ENCODE measurements around the gene MRTFA. TPM values are rescaled to one million over a fixed set of nuclear protein-coding genes. Genes with fewer than 3 reads are reported as not detected.
"Not testable (repeated sequence)": the region's sequence is repeated elsewhere in the genome, so short reads cannot be mapped to it uniquely, and the experiment has no call there.

MRTFA gene
- polyA plus RNA-seq, 2 of the 4 experiments (the other 2 are of a cell fraction), result 6.8 to 48.3 TPM

DNA sequence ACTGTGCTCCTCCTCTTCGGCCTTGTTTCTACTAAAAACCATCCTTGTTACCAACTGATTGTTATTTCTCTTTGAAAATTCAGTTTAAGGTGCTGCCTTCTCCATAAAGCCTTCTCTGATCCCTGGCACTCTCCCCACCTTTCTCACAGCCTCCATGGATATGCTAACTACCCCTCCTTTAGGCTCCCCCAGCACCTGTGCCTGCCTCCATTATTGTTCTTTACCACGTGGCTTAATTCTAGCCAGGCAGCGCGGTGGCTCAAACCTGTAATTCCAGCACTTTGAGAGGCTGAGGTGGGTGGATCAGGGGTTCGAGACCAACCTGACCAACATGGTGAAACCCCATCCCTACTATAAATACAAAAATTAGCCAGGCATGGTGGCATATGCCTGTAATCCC is 96.3 kb downstream of the MRTFA start:
- DNase-seq (ENCODE audit: low read depth in 1 of 2, low spot score in 1 of 2), result no peak
- WGBS (ENCODE audit: missing lambda C conversion rate), result 91% methylated on average over 5 of the region's 5 CpGs
- H3K27ac ChIP-seq, result peak overlapping the region; percentile 13 to 54; a peak in 2 of 6 replicates
- no peak overlapping the region for H3K4me3 ChIP-seq
- CTCF ChIA-PET, result interaction anchor here (0.5 to 1.7 kb wide), 2 partner anchors 16 to 50 kb away, joined by 3 to 5 read pairs; no protein-coding TSS in a partner anchor
- FAIRE-seq, result no peak
- TF ChIP-seq BHLHE40 (IDR thresholded peaks at IDR 0.05; ENCODE audit: low read depth, low read length) (no peak), CHD4 (IDR thresholded peaks at IDR 0.05; ENCODE audit: borderline replicate concordance) (no peak), CBX2 (IDR thresholded peaks at IDR 0.05; ENCODE audit: borderline replicate concordance, low read depth) (no peak), HOXA7 (CRISPR knock-in tag; IDR thresholded peaks at IDR 0.05) (no peak)
- TF ChIP-seq, protein P1, sequence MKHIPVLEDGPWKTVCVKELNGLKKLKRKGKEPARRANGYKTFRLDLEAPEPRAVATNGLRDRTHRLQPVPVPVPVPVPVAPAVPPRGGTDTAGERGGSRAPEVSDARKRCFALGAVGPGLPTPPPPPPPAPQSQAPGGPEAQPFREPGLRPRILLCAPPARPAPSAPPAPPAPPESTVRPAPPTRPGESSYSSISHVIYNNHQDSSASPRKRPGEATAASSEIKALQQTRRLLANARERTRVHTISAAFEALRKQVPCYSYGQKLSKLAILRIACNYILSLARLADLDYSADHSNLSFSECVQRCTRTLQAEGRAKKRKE (CRISPR knock-in tag; IDR thresholded peaks at IDR 0.05; ENCODE audit: low read depth), result no peak
- TF ChIP-seq, protein P2, sequence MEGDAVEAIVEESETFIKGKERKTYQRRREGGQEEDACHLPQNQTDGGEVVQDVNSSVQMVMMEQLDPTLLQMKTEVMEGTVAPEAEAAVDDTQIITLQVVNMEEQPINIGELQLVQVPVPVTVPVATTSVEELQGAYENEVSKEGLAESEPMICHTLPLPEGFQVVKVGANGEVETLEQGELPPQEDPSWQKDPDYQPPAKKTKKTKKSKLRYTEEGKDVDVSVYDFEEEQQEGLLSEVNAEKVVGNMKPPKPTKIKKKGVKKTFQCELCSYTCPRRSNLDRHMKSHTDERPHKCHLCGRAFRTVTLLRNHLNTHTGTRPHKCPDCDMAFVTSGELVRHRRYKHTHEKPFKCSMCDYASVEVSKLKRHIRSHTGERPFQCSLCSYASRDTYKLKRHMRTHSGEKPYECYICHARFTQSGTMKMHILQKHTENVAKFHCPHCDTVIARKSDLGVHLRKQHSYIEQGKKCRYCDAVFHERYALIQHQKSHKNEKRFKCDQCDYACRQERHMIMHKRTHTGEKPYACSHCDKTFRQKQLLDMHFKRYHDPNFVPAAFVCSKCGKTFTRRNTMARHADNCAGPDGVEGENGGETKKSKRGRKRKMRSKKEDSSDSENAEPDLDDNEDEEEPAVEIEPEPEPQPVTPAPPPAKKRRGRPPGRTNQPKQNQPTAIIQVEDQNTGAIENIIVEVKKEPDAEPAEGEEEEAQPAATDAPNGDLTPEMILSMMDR (IDR thresholded peaks at IDR 0.05), result no peak
- TF ChIP-seq, protein P3, sequence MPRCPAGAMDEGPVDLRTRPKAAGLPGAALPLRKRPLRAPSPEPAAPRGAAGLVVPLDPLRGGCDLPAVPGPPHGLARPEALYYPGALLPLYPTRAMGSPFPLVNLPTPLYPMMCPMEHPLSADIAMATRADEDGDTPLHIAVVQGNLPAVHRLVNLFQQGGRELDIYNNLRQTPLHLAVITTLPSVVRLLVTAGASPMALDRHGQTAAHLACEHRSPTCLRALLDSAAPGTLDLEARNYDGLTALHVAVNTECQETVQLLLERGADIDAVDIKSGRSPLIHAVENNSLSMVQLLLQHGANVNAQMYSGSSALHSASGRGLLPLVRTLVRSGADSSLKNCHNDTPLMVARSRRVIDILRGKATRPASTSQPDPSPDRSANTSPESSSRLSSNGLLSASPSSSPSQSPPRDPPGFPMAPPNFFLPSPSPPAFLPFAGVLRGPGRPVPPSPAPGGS (IDR thresholded peaks at IDR 0.05), result no peak
- ATAC-seq, result no peak
- H3K4me2 ChIP-seq, result no peak overlapping the region
- POLR2A ChIA-PET, result no interaction called here
- H3K4me1 ChIP-seq, result peaks cover 46% of the 10 kb centered on the region
- no peaks in the 10 kb centered on the region for H3K9me3 ChIP-seq

DNA sequence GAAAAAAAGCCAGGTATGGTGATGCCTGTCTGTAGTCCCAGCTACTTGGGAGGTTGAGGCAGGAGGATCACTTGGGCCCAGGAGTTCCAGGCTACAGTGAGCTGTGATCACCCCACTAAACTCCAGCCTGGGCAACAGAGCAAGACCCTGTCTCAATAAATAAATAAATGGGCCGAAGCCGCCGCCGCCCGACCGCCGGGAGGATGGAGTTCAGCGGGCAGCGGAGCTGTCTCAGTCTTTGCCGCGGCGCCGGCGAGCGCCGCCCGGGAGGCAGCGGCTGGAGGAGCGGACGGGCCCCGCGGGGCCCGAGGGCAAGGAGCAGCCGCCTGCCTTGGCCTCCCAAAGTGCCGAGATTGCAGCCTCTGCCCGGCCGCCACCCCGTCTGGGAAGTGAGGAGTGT is 100.4 kb downstream of the MRTFA start:
- peaks cover 39% of the 10 kb centered on the region for H3K4me1 ChIP-seq
- ATAC-seq; FAIRE-seq; POLR2A ChIA-PET; DNase-seq (ENCODE audit: low read depth in 1 of 2, low spot score in 1 of 2); CTCF ChIA-PET; H3K4me3 ChIP-seq; H3K9me3 ChIP-seq: not testable (repeated sequence)
- peak overlapping the region; percentile 81 to 85; a peak in 5 of 6 replicates for H3K27ac ChIP-seq
- peak overlapping the region; percentile 86 for H3K4me2 ChIP-seq
- 80% methylated on average over 23 of the region's 28 CpGs for WGBS (ENCODE audit: missing lambda C conversion rate)

DNA sequence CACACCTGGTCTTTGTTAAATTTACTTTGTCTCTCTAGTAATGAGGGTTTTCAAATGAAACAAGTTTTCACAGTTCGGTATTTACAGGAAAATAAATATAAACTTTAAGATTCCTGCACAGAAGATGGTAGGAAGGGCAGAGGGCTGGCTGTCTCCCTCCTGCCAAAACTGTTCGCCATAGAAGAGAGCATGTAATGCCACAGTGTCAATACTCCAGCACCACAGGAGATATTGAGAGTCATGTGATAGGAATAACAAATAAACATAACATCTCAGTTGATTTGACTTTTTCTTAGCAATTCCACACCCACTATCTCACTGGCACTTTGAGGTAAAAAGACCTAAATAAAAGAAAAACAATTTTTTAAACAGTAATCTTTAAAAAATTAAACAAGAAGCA is 100.9 kb downstream of the MRTFA start:
- ATAC-seq, result peak in 1 of 2 experiments; percentile 74; a peak in 4 of 6 replicates
- H3K4me2 ChIP-seq, result peak overlapping the region; percentile 86
- no peak for FAIRE-seq
- peaks cover 40% of the 10 kb centered on the region for H3K4me1 ChIP-seq
- 8% methylated on average over 2 of the region's 2 CpGs for WGBS (ENCODE audit: missing lambda C conversion rate)
- ChIA-PET CTCF (interaction anchor here (1.2 to 2.8 kb wide), 2 partner anchors 37 to 111 kb away, joined by 3 to 13 read pairs; no protein-coding TSS in a partner anchor), POLR2A (interaction anchor here (2.5 kb wide), 1 partner anchor 117 kb away, joined by 15 read pairs; no protein-coding TSS in a partner anchor)
- peak in 1 of 2 experiments; percentile 44 for DNase-seq (ENCODE audit: low read depth in 1 of 2, low spot score in 1 of 2)
- peak overlapping the region; percentile 81 to 85 for H3K27ac ChIP-seq
- TF ChIP-seq, protein P4, sequence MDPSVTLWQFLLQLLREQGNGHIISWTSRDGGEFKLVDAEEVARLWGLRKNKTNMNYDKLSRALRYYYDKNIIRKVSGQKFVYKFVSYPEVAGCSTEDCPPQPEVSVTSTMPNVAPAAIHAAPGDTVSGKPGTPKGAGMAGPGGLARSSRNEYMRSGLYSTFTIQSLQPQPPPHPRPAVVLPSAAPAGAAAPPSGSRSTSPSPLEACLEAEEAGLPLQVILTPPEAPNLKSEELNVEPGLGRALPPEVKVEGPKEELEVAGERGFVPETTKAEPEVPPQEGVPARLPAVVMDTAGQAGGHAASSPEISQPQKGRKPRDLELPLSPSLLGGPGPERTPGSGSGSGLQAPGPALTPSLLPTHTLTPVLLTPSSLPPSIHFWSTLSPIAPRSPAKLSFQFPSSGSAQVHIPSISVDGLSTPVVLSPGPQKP (IDR thresholded peaks at IDR 0.05; ENCODE audit: low read depth, low read length), result no peak
- TF ChIP-seq FOSL2 (IDR thresholded peaks at IDR 0.05) (no peak), FOSL2 (CRISPR knock-in tag; IDR thresholded peaks at IDR 0.05) (no peak), EHMT2 (IDR thresholded peaks at IDR 0.05; ENCODE audit: low read depth) (no peak), JUN (IDR thresholded peaks at IDR 0.05) (no peak), CEBPB (IDR thresholded peaks at IDR 0.05) (no peak), HOXA7 (CRISPR knock-in tag; IDR thresholded peaks at IDR 0.05) (no peak)
- TF ChIP-seq, protein P5, sequence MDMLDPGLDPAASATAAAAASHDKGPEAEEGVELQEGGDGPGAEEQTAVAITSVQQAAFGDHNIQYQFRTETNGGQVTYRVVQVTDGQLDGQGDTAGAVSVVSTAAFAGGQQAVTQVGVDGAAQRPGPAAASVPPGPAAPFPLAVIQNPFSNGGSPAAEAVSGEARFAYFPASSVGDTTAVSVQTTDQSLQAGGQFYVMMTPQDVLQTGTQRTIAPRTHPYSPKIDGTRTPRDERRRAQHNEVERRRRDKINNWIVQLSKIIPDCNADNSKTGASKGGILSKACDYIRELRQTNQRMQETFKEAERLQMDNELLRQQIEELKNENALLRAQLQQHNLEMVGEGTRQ (IDR thresholded peaks at IDR 0.05), result peak; percentile 39
- no peaks in the 10 kb centered on the region for H3K9me3 ChIP-seq
- no peak overlapping the region for H3K4me3 ChIP-seq

Measured in A549 (cell line).